ENCODE results near the gene STAMBP. TPM values are rescaled to one million over a fixed set of nuclear protein-coding genes. Genes with fewer than 3 reads are reported as not detected.
A peak's percentile ranks its signal among the peaks of the same experiment; 100 is the strongest.

The STAMBP gene
- total and polyA plus RNA-seq, 2 of the 13 experiments (the other 11 are each of a cell fraction or from before 2014, with no cell fraction given) = 49.6 to 53.2 TPM

DNA sequence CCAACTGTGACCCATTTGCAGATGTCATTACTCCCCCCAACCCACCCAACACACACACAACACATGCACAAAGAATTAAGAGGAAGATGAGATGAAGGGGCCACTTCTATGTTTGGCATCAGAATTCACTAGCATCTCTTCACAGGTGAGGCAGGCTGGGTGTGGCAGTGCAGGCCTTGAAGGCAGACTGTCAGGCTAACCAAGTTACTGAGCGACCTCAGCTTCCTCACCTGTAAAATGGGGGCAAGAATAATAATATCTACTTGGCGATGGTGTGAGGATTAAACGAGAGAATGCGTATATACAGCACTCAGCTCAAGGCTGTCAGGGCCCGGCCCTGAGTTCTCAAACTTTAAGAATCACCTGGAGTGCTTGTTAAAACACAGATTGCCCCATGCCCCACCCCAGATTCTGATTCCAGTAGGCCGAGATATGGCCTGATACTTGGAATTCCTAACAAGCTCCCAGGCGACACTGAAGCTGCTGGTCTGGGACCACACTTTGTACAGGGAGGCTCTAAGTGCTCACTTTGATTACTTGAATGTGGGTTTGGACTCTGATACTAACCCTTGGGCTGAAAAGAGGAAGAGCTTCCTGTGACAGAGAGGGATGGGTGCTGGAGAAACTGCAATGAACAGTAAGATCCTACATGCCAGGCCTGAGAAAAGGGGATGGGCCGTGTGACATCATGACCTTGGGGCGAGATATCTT, 65.2 kb downstream of the STAMBP start:
- POLR2A ChIA-PET = no interaction called here
- 32% methylated on average over 9 of the region's 9 CpGs for WGBS (ENCODE audit: low lambda C conversion rate)

DNA sequence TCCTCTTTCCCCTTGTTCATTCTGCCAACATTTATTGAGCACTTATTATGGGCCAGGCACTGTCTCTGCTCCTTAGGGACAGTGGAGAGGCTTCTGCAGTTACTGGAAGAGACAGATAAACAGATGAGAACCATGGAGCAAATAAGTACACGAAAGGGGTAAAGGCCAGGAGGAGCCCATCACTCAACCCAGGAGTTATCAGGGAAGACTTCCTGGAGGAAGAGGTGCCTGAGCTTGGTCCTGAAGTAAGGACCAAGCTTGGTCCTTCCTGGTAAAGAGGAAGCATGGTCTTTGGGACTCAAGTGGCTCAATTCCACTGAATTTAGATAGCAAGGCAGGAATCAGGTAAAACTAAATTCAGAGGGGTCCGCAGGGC, 65.7 kb downstream of the STAMBP start:
- no TSS peak for BruUV-seq (replicated peaks)
- intact Hi-C loops (cut with micrococcal nuclease; ENCODE audit: unreplicated experiment) (no loop called here), in situ Hi-C loops (cut with HindIII; ENCODE audit: extremely low pct_ligation_motif_present, low pct_unique_long_range_greater_than_20kb) (no loop called here)
- POLR2A ChIA-PET = no interaction called here
- Histone ChIP-seq H3K4me3 (replicated peaks in 1 of 3; ENCODE audit: insufficient read depth in 1 of 3, low read depth in 2 of 3, low read length in 3 of 3) (no peak overlapping the region), H2AFZ (ENCODE audit: low read length) (no peak overlapping the region), H3K27me3 (ENCODE audit: control insufficient read depth in 1 of 2, insufficient read depth in 2 of 2, low read length in 2 of 2) (peaks cover 4 to 68% of the 10 kb centered on the region in 2 experiments), H3K4me2 (ENCODE audit: low read depth, low read length) (no peak overlapping the region), H3K36me3 (replicated peaks in 1 of 2; ENCODE audit: control insufficient read depth in 1 of 2, insufficient read depth in 2 of 2, low read length in 2 of 2) (no peaks in the 10 kb centered on the region), H3K27ac (ENCODE audit: extremely low read length, insufficient read depth, low read length) (no peak overlapping the region), H3K4me1 (ENCODE audit: insufficient read depth, low read length) (peaks cover 28% of the 10 kb centered on the region), H4K20me1 (ENCODE audit: insufficient read depth, low read length) (no peaks in the 10 kb centered on the region), H3K9me3 (ENCODE audit: low read length) (no peaks in the 10 kb centered on the region), H3K9ac (ENCODE audit: insufficient read depth, low read depth, low read length) (no peak overlapping the region), H3K79me2 (ENCODE audit: insufficient read depth, low read length) (no peaks in the 10 kb centered on the region)
- FAIRE-seq (no peak), ATAC-seq (no peak), DNase-seq (ENCODE audit: low spot score) (no peak)
- WGBS (ENCODE audit: low lambda C conversion rate) = 58% methylated on average over 2 of the region's 2 CpGs
- CTCF ChIA-PET (ENCODE audit: low intra/inter-chr PET ratio, low total read pairs) = no interaction called here
- no peak for TF ChIP-seq STAG1 (CRISPR knock-in tag; IDR thresholded peaks at IDR 0.05)
- no peak for TF ChIP-seq MED13 (CRISPR knock-in tag; IDR thresholded peaks at IDR 0.05)
- TF ChIP-seq ZNF234 (CRISPR knock-in tag; conservative IDR thresholded peaks at IDR 0.05) = no peak
- no peak for TF ChIP-seq SAP130 (CRISPR knock-in tag; IDR thresholded peaks at IDR 0.05; ENCODE audit: low read depth)
- no peak for TF ChIP-seq ARNT2 (CRISPR knock-in tag; IDR thresholded peaks at IDR 0.05; ENCODE audit: low read depth)
- TF ChIP-seq CC2D1A (CRISPR knock-in tag; IDR thresholded peaks at IDR 0.05) = no peak
- TF ChIP-seq ZNF615 (CRISPR knock-in tag; IDR thresholded peaks at IDR 0.05; ENCODE audit: borderline replicate concordance) = no peak
- TF ChIP-seq, protein P1, sequence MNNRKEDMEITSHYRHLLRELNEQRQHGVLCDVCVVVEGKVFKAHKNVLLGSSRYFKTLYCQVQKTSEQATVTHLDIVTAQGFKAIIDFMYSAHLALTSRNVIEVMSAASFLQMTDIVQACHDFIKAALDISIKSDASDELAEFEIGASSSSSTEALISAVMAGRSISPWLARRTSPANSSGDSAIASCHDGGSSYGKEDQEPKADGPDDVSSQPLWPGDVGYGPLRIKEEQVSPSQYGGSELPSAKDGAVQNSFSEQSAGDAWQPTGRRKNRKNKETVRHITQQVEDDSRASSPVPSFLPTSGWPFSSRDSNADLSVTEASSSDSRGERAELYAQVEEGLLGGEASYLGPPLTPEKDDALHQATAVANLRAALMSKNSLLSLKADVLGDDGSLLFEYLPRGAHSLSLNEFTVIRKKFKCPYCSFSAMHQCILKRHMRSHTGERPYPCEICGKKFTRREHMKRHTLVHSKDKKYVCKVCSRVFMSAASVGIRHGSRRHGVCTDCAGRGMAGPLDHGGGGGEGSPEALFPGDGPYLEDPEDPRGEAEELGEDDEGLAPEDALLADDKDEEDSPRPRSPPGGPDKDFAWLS (CRISPR knock-in tag; IDR thresholded peaks at IDR 0.05; ENCODE audit: borderline replicate concordance) = no peak
- TF ChIP-seq, protein P2, sequence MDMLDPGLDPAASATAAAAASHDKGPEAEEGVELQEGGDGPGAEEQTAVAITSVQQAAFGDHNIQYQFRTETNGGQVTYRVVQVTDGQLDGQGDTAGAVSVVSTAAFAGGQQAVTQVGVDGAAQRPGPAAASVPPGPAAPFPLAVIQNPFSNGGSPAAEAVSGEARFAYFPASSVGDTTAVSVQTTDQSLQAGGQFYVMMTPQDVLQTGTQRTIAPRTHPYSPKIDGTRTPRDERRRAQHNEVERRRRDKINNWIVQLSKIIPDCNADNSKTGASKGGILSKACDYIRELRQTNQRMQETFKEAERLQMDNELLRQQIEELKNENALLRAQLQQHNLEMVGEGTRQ (IDR thresholded peaks at IDR 0.05; ENCODE audit: low read depth, low read length) = no peak
- TF ChIP-seq, protein P2 (CRISPR knock-in tag; IDR thresholded peaks at IDR 0.05; ENCODE audit: borderline replicate concordance) = no peak
- TF ChIP-seq KDM5A (IDR thresholded peaks at IDR 0.05; ENCODE audit: borderline replicate concordance, low read length) = no peak

More for the DNA sequence above, 65.2 kb downstream of the STAMBP start:
- H3K4me2 ChIP-seq (ENCODE audit: low read depth, low read length) = no peak overlapping the region
- H2AFZ ChIP-seq (ENCODE audit: low read length) = no peak overlapping the region
- no peaks in the 10 kb centered on the region for H3K9me3 ChIP-seq (ENCODE audit: low read length)
- H4K20me1 ChIP-seq (ENCODE audit: insufficient read depth, low read length) = no peaks in the 10 kb centered on the region
- no peak overlapping the region for H3K4me3 ChIP-seq (replicated peaks in 1 of 3; ENCODE audit: insufficient read depth in 1 of 3, low read depth in 2 of 3, low read length in 3 of 3)
- BruUV-seq (replicated peaks) = no TSS peak
- no peak overlapping the region for H3K9ac ChIP-seq (ENCODE audit: insufficient read depth, low read depth, low read length)
- ATAC-seq (no peak), FAIRE-seq (no peak), DNase-seq (ENCODE audit: low spot score) (no peak)
- H3K79me2 ChIP-seq (ENCODE audit: insufficient read depth, low read length) = no peaks in the 10 kb centered on the region
- no peak for TF ChIP-seq KLF16 (CRISPR knock-in tag; IDR thresholded peaks at IDR 0.05)
- no peak for TF ChIP-seq KAT2B (IDR thresholded peaks at IDR 0.05; ENCODE audit: borderline replicate concordance, low read depth, low read length)
- TF ChIP-seq TP53 (CRISPR knock-in tag; conservative IDR thresholded peaks at IDR 0.05) = no peak
- no peak for TF ChIP-seq NFIB (CRISPR knock-in tag; IDR thresholded peaks at IDR 0.05; ENCODE audit: borderline replicate concordance)
- peak; percentile 59 for TF ChIP-seq ZNF629 (CRISPR knock-in tag; conservative IDR thresholded peaks at IDR 0.05)
- no peak for TF ChIP-seq ZSCAN9 (CRISPR knock-in tag; IDR thresholded peaks at IDR 0.05; ENCODE audit: borderline replicate concordance)
- TF ChIP-seq RXRA (CRISPR knock-in tag; IDR thresholded peaks at IDR 0.05) = no peak
- no peak for TF ChIP-seq ZZZ3 (CRISPR knock-in tag; IDR thresholded peaks at IDR 0.05; ENCODE audit: borderline replicate concordance)
- intact Hi-C loops (cut with micrococcal nuclease; ENCODE audit: unreplicated experiment) (no loop called here), in situ Hi-C loops (cut with HindIII; ENCODE audit: extremely low pct_ligation_motif_present, low pct_unique_long_range_greater_than_20kb) (no loop called here)
- H3K27ac ChIP-seq (ENCODE audit: extremely low read length, insufficient read depth, low read length) = no peak overlapping the region
- CTCF ChIA-PET (ENCODE audit: low intra/inter-chr PET ratio, low total read pairs) = no interaction called here
- peaks cover 28% of the 10 kb centered on the region for H3K4me1 ChIP-seq (ENCODE audit: insufficient read depth, low read length)
- peaks cover 4 to 71% of the 10 kb centered on the region in 2 experiments for H3K27me3 ChIP-seq (ENCODE audit: control insufficient read depth in 1 of 2, insufficient read depth in 2 of 2, low read length in 2 of 2)
- H3K36me3 ChIP-seq (replicated peaks in 1 of 2; ENCODE audit: control insufficient read depth in 1 of 2, insufficient read depth in 2 of 2, low read length in 2 of 2) = no peaks in the 10 kb centered on the region
